GM18870 (cell line): ENCODE measurements around the gene SMAD3.
A peak's percentile ranks its signal among the peaks of the same experiment; 100 is the strongest.

Experiments used
- ATAC-seq: cut with Tn5 transposase; IDR thresholded peaks from one replicate; pipeline ENCODE4 v1.9.1; 2021; ENCODE audit warnings: moderate library complexity; ENCODE audit not compliant: unreplicated experiment

Gene SMAD3

GRCh38 chr15:67124911-67125588 lies 59.6 kb downstream of the SMAD3 start:
- no peak for ATAC-seq

GRCh38 chr15:67125589-67126502 lies 60.4 kb downstream of the SMAD3 start:
- ATAC-seq = no peak

GRCh38 chr15:67126551-67127330 lies 61.3 kb downstream of the SMAD3 start:
- no peak for ATAC-seq

- ATAC-seq = no peak
Observed at GRCh38 chr15:67127331-67127664, 61.9 kb downstream of the SMAD3 start.

- ATAC-seq = no peak
Observed at GRCh38 chr15:67127965-67128364, 62.6 kb downstream of the SMAD3 start.

- no peak for ATAC-seq
Observed at GRCh38 chr15:67130166-67130565, 64.8 kb downstream of the SMAD3 start.

- ATAC-seq = no peak
Observed at GRCh38 chr15:67130673-67131601, 65.5 kb downstream of the SMAD3 start.

GRCh38 chr15:67132276-67132675 lies 66.9 kb downstream of the SMAD3 start:
- ATAC-seq = no peak

- ATAC-seq = no peak
Observed at GRCh38 chr15:67133026-67133425, 67.6 kb downstream of the SMAD3 start.

- no peak for ATAC-seq
Observed at GRCh38 chr15:67133738-67134066, 68.3 kb downstream of the SMAD3 start.

GRCh38 chr15:67134067-67134838 lies 68.9 kb downstream of the SMAD3 start:
- ATAC-seq = peak; percentile 51

- no peak for ATAC-seq
Observed at GRCh38 chr15:67134871-67135492, 69.6 kb downstream of the SMAD3 start.

GRCh38 chr15:67135494-67135893 lies 70.1 kb downstream of the SMAD3 start:
- no peak for ATAC-seq

- ATAC-seq = no peak
Observed at GRCh38 chr15:67136802-67137201, 71.4 kb downstream of the SMAD3 start.

GRCh38 chr15:67137319-67137718 lies 71.9 kb downstream of the SMAD3 start:
- ATAC-seq = no peak

- ATAC-seq = no peak
Observed at GRCh38 chr15:67137951-67138848, 72.8 kb downstream of the SMAD3 start.

- no peak for ATAC-seq
Observed at GRCh38 chr15:67138891-67139855, 73.8 kb downstream of the SMAD3 start.
